GM21360 (cell line): ENCODE measurements around the gene CHMP4B.

Source experiments
- ATAC-seq: cut with Tn5 transposase; IDR thresholded peaks from one replicate; pipeline ENCODE4 v1.9.1; 2021; ENCODE audit warnings: mild to moderate bottlenecking, moderate library complexity; ENCODE audit not compliant: unreplicated experiment

CHMP4B gene

GRCh38 chr20:33817411-33817810 is 6.3 kb downstream of the CHMP4B start:
- ATAC-seq, result no peak

DNA sequence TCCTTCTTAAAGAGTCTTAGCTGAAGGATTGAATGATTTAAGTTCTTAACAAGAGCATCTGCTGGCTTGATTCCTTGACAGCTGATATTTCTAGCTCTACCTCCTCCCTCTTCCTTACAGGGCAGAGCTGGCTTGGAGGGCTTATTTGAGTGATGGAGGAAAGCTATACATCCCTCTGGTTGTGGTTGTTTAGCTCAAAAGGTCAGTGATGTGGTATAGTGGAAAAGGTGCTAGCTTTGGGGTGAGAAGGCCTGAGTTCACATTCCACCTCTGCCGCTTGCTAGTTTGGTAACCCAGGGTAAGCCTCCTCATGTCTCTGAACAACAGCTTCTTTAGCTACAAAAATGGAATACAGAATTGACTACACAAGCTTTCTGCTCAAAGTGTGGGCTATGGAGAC is 8.3 kb downstream of the CHMP4B start:
- ATAC-seq, result no peak

- no peak for ATAC-seq
These were observed 9.2 kb downstream of the CHMP4B start for GRCh38 chr20:33820362-33820761.

- ATAC-seq, result no peak
These were observed 10.2 kb downstream of the CHMP4B start for GRCh38 chr20:33821270-33821836.

- no peak for ATAC-seq
These were observed 11.3 kb downstream of the CHMP4B start for GRCh38 chr20:33822423-33822822.

- no peak for ATAC-seq
These were observed 11.8 kb downstream of the CHMP4B start for GRCh38 chr20:33822991-33823390.

GRCh38 chr20:33824852-33825251 is 13.7 kb downstream of the CHMP4B start:
- ATAC-seq, result no peak

- no peak for ATAC-seq
These were observed 14.5 kb downstream of the CHMP4B start for GRCh38 chr20:33825340-33826269.

- no peak for ATAC-seq
These were observed 15.2 kb downstream of the CHMP4B start for GRCh38 chr20:33826270-33826897.

DNA sequence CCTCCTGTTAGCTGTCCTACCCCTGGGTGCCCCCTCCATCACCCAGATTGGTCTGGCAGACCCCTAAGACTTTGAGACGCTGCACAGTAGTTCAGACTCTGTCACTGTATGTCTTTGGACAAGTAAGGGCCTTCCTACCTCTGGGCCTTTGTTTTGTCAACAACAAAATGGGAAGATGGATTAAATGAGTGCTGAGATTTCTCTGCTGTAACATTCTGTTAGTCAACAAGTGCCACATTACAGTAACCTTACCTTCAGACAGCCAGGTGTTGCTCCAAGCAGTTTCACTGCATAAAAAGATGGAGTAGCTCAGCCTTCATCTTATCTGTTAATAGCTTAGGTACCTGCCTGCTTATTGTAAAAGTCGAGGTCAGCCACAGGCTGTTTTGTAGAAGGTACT is 16.0 kb downstream of the CHMP4B start:
- ATAC-seq, result no peak

DNA sequence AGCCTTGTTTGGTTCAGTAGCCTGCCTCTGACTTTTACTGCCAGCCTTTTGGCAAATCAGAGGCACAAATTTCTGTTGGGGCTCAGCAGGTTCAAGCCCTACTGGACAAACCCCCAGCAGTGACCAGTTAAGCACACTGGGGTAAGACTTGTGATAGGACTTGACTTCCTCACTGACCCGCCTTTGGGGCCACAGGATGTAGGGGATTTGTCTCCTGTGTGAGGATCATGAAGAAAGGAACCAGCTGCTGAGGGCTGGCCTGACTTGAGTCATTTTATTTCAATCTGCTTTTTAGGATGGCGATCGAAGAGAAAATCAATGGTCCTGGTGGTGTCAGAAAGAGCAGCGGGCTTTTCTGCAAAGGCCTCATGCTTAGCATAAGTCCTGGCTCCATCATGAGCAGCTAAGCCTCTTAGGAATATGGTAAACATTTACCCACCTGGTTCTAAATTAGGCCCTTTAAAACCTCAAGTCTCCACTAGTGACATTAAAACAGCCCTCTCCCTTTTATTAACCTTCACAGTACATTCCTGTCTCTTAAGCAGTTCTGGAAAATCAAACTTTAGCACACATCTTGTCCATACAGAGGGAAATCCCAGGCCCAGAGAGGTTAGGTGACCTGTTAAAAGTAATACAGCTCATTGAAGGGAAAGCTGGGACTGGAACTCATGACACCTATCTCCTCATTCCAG is 16.6 kb downstream of the CHMP4B start:
- no peak for ATAC-seq

DNA sequence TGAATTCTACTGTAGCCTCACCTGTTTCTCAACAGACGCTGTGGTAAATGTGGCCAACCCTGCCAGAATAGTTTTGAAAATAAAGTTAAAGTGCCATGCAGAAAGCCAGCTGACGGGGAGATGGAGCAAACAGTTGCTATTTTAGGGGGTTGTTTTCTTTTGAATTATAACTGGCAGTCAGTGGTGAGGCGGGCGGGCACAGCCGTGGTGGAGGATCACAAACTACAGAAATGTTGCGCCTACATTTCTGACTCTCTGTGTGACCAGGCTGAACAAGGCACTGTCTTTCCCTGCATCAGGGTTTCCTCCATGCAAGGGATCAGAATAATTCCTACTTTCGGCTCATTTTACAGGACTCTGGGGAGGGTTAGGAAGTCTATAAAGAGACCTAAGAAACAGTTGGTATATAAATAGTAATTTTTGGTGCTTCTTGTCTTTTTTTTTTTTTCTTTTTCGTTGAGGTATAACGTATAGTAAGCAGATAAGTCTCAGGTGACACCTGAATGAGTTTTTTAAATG is 17.2 kb downstream of the CHMP4B start:
- no peak for ATAC-seq

- no peak for ATAC-seq
These were observed 17.9 kb downstream of the CHMP4B start for GRCh38 chr20:33828967-33829560.

DNA sequence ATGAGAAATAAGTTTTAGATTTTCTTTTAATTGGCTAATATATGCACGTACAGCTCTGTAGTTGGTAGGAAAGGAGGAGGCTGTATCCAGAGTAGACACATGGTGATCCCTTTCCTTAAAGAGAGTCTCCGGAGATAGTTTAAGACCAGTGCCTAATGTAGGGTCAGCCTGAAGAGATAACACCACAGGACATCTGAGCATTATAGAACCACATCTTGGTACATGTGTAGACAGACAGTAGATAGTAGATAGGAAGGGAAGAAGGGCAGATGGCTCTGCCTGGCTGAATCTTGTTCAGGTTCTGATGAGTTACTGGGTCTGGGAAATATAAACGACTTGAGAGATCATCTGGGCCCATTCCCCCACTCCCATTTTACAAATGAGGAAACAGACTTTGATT is 18.5 kb downstream of the CHMP4B start:
- ATAC-seq, result no peak

DNA sequence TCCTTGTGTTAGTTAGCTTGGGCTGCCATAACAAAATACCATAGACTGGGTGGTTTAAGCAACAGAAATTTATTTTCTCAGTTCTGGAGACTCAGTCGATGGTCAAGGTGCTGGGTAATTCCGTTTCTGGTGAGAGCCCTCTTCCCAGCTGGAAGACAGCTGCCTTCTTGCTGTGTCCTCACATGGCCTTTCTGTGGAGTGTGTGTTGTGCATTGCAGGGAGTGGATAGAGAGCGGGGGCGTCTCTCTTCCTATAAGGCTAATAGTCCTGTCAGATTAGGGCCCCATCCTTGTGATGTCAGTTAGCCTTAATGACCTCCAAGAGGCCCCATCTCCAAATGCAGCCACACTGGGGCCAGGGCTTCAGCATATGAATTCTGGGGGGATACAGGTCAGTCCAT is 19.2 kb downstream of the CHMP4B start:
- no peak for ATAC-seq

- ATAC-seq, result no peak
These were observed 21.1 kb downstream of the CHMP4B start for GRCh38 chr20:33832103-33832804.

- no peak for ATAC-seq
These were observed 22.2 kb downstream of the CHMP4B start for GRCh38 chr20:33833333-33833732.

- ATAC-seq, result no peak
These were observed 24.5 kb downstream of the CHMP4B start for GRCh38 chr20:33835615-33836172.

DNA sequence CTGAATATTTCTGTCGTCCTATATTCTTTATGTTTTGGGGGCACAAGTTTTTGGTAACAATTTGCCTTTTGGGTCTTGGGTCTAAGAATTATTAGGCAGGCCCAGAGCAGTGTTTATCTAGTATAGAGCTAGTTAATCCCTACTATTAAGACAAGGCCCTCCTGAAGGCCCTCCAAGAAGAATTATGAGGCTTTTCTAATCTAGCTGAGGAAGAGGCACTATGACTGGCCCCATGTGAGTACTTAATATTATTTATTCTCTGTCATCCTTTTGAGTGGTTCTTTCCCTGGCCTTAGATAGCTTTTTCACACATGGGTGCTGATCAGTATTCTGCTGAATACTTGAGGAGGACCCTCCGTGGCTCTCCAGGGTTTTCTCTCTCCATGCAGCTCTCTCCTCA is 25.1 kb downstream of the CHMP4B start:
- ATAC-seq, result no peak
